ENCODE results near the gene RAB13. TPM values are rescaled to one million over a fixed set of nuclear protein-coding genes. Genes with fewer than 3 reads are reported as not detected.

RAB13 gene
- total RNA-seq, 1 donor from 2014 or later, result 24.2 TPM

- FAIRE-seq (no peak), DNase-seq (ENCODE audit: low read depth) (no peak)
- peaks cover 36% of the 10 kb centered on the region for H3K36me3 ChIP-seq (ENCODE audit: control insufficient read depth, insufficient read depth, low read length)
- no peak overlapping the region for H3K4me3 ChIP-seq (ENCODE audit: low read depth, low read length)
- no peak for TF ChIP-seq CTCF (IDR thresholded peaks at IDR 0.05; ENCODE audit: insufficient read depth, low read length, severe bottlenecking)
- no peaks in the 10 kb centered on the region for H3K27me3 ChIP-seq (ENCODE audit: control insufficient read depth, insufficient read depth, low read length)
Observed at GRCh38 chr1:153937331-153937730, 48.8 kb downstream of the RAB13 start.

GRCh38 chr1:153936011-153936802 lies 49.9 kb downstream of the RAB13 start:
- Histone ChIP-seq H3K27me3 (ENCODE audit: control insufficient read depth, insufficient read depth, low read length) (no peaks in the 10 kb centered on the region), H3K36me3 (ENCODE audit: control insufficient read depth, insufficient read depth, low read length) (peaks cover 34% of the 10 kb centered on the region), H3K4me3 (ENCODE audit: low read depth, low read length) (no peak overlapping the region)
- DNase-seq (ENCODE audit: low read depth) (no peak), FAIRE-seq (no peak)
- TF ChIP-seq CTCF (IDR thresholded peaks at IDR 0.05; ENCODE audit: insufficient read depth, low read length, severe bottlenecking), result no peak

- DNase-seq (ENCODE audit: low read depth), result no peak
- H3K4me3 ChIP-seq (ENCODE audit: low read depth, low read length), result no peak overlapping the region
- no peak for TF ChIP-seq CTCF (IDR thresholded peaks at IDR 0.05; ENCODE audit: insufficient read depth, low read length, severe bottlenecking)
Observed at GRCh38 chr1:153934746-153935145, 51.4 kb downstream of the RAB13 start.

GRCh38 chr1:153933955-153934354 lies 52.2 kb downstream of the RAB13 start:
- no peak for FAIRE-seq
- DNase-seq (ENCODE audit: low read depth), result no peak
- TF ChIP-seq CTCF (IDR thresholded peaks at IDR 0.05; ENCODE audit: insufficient read depth, low read length, severe bottlenecking), result no peak
- Histone ChIP-seq H3K36me3 (ENCODE audit: control insufficient read depth, insufficient read depth, low read length) (peaks cover 34% of the 10 kb centered on the region), H3K27me3 (ENCODE audit: control insufficient read depth, insufficient read depth, low read length) (no peaks in the 10 kb centered on the region), H3K4me3 (ENCODE audit: low read depth, low read length) (no peak overlapping the region)

More at GRCh38 chr1:153934746-153935145, 51.4 kb downstream of the RAB13 start:
- H3K36me3 ChIP-seq (ENCODE audit: control insufficient read depth, insufficient read depth, low read length), result peaks cover 35% of the 10 kb centered on the region
- no peak for FAIRE-seq
- no peaks in the 10 kb centered on the region for H3K27me3 ChIP-seq (ENCODE audit: control insufficient read depth, insufficient read depth, low read length)

- DNase-seq (ENCODE audit: low read depth) (no peak), FAIRE-seq (no peak)
- Histone ChIP-seq H3K4me3 (ENCODE audit: low read depth, low read length) (no peak overlapping the region), H3K27me3 (ENCODE audit: control insufficient read depth, insufficient read depth, low read length) (no peaks in the 10 kb centered on the region), H3K36me3 (ENCODE audit: control insufficient read depth, insufficient read depth, low read length) (peaks cover 34% of the 10 kb centered on the region)
- no peak for TF ChIP-seq CTCF (IDR thresholded peaks at IDR 0.05; ENCODE audit: insufficient read depth, low read length, severe bottlenecking)
Observed at GRCh38 chr1:153933430-153933829, 52.7 kb downstream of the RAB13 start.
